Muscle layer of duodenum (tissue), 2 donors: ENCODE data around the gene SLC4A7.

Source experiments
- H3K27ac ChIP-seq: one replicate; pipeline ENCODE4 v1.7.0; 2013; ENCODE audit warnings: mild to moderate bottlenecking, low read length
- H3K27me3 ChIP-seq: one replicate; pipeline ENCODE4 v1.7.0; 2013; ENCODE audit warnings: low read depth, mild to moderate bottlenecking, control low read depth, low read length
- H3K36me3 ChIP-seq, 2 donors: one replicate each; pipeline ENCODE4 v1.7.0; 2013; ENCODE audit warnings: low read length in 2 of 2, control low read depth in 1 of 2, mild to moderate bottlenecking in 1 of 2; ENCODE audit not compliant: insufficient read depth in 2 of 2, control insufficient read depth in 1 of 2
- H3K4me1 ChIP-seq, 2 donors: one replicate each; pipeline ENCODE4 v1.7.0; 2013; ENCODE audit warnings: low read length in 2 of 2, mild to moderate bottlenecking in 2 of 2, control low read depth in 1 of 2, moderate library complexity in 1 of 2; ENCODE audit not compliant: insufficient read depth in 2 of 2, control insufficient read depth in 1 of 2
- H3K4me3 ChIP-seq, 2 donors: one replicate each; pipeline ENCODE4 v1.7.0; 2013; ENCODE audit warnings: low read length in 2 of 2, low read depth in 1 of 2, mild to moderate bottlenecking in 1 of 2
- H3K9me3 ChIP-seq, 2 donors: one replicate each; pipeline ENCODE4 v1.7.0; 2013; ENCODE audit warnings: low read length in 2 of 2, control low read depth in 1 of 2, mild to moderate bottlenecking in 1 of 2; ENCODE audit not compliant: control insufficient read depth in 1 of 2
- donor health status: healthy.

Gene SLC4A7

GRCh38 chr3:27380433-27381357, 103.5 kb downstream of the SLC4A7 start:
- Histone ChIP-seq H3K36me3 (peaks cover 24 to 29% of the 10 kb centered on the region in 2 donors), H3K9me3 (no peaks in the 10 kb centered on the region), H3K27me3 (no peaks in the 10 kb centered on the region), H3K4me1 (no peaks in the 10 kb centered on the region), H3K4me3 (no peak overlapping the region), H3K27ac (no peak overlapping the region)

GRCh38 chr3:27378331-27378730, 105.9 kb downstream of the SLC4A7 start:
- no peaks in the 10 kb centered on the region for H3K4me1 ChIP-seq
- H3K27ac ChIP-seq: no peak overlapping the region
- H3K27me3 ChIP-seq: no peaks in the 10 kb centered on the region
- H3K36me3 ChIP-seq: peaks cover 14 to 15% of the 10 kb centered on the region in 2 donors
- H3K9me3 ChIP-seq: no peaks in the 10 kb centered on the region
- no peak overlapping the region for H3K4me3 ChIP-seq

- peaks cover 0 to 11% of the 10 kb centered on the region in 2 donors for H3K36me3 ChIP-seq
- H3K9me3 ChIP-seq: no peaks in the 10 kb centered on the region
- H3K4me3 ChIP-seq: no peak overlapping the region
- no peak overlapping the region for H3K27ac ChIP-seq
- H3K4me1 ChIP-seq: no peaks in the 10 kb centered on the region
- no peaks in the 10 kb centered on the region for H3K27me3 ChIP-seq
Measured at GRCh38 chr3:27376109-27376772, 107.9 kb downstream of the SLC4A7 start.

DNA sequence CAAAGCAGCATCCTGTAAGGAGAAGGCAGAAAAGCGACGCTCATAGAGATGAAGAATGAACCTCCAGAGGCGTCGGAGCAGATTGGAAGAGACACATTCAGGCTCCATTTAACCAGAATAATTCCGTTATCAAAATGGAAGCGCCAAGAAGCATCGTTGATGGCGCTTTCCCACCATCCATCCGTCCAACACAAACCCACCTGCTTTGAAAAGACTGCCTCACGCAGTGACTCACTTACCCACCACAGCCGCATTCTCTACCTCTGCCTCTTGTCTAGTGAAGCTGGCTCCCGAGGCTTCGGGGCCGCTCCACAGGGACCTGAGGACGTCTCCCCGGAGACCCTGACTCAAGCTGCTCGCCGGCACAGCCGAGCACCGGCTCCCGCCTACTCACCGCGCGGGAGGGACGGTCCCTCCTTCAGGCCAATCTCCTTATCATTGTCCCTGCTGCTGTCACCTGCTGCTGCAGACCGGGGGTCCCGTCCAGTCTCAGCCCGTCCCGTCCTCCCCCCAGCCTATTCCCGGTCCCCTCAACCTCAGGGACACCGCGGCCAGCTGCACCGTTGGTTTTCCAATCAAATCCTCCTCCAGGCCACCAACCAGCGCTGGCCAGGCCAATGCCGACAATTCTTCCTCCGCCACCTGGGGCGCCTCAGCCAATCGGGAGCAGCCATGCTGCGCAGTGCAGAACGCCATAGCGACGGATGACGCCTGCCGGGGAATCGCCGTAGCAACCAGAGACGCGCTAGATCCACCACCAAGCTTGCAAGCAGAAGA, 115.2 kb downstream of the SLC4A7 start, which contains the start of gene NEK10:
TSS of gene NEK10 (minus strand) at position 553 of the 777 bp plus-strand sequence. CDS start 16,501 bp downstream, outside the sequence.
- H3K4me1 ChIP-seq: peaks cover 0 to 8% of the 10 kb centered on the region in 2 donors
- peaks cover 0 to 3% of the 10 kb centered on the region in 2 donors for H3K36me3 ChIP-seq
- H3K27ac ChIP-seq: no peak within 1 kb of the TSS

DNA sequence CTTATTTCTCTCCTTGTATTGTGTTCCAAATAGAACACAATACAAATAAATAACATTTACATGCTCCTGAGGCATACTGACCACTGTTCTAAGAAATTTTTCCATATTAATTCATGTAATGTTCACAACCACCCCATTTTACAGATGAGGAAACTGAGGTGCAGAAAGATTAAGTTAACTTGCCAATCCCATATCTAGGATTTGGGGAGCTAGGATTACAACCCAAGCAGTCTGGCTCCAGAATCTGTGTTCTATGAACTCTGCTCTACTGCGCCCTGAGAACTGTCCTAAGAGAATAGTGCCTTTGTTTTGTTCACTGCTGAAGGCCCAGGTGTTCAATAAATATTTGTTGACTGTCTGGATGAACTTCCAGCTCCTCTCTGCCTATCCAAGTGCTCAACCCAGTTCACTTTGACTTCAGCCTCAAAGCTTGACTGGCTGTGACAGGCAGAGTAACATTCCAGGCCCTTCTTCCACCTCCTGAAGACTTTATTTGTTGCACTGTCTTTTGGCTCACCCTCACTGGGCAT, 118.1 kb downstream of the SLC4A7 start:
- Histone ChIP-seq H3K27ac (no peak overlapping the region), H3K4me3 (no peak overlapping the region), H3K36me3 (no peaks in the 10 kb centered on the region), H3K27me3 (no peaks in the 10 kb centered on the region), H3K4me1 (peaks cover 0 to 8% of the 10 kb centered on the region in 2 donors), H3K9me3 (no peaks in the 10 kb centered on the region)

More for the DNA sequence above, 115.2 kb downstream of the SLC4A7 start, which contains the start of gene NEK10:
- Histone ChIP-seq H3K27me3 (no peaks in the 10 kb centered on the region), H3K4me3 (peak within 1 kb of the TSS; percentile 79 to 98), H3K9me3 (no peaks in the 10 kb centered on the region)

DNA sequence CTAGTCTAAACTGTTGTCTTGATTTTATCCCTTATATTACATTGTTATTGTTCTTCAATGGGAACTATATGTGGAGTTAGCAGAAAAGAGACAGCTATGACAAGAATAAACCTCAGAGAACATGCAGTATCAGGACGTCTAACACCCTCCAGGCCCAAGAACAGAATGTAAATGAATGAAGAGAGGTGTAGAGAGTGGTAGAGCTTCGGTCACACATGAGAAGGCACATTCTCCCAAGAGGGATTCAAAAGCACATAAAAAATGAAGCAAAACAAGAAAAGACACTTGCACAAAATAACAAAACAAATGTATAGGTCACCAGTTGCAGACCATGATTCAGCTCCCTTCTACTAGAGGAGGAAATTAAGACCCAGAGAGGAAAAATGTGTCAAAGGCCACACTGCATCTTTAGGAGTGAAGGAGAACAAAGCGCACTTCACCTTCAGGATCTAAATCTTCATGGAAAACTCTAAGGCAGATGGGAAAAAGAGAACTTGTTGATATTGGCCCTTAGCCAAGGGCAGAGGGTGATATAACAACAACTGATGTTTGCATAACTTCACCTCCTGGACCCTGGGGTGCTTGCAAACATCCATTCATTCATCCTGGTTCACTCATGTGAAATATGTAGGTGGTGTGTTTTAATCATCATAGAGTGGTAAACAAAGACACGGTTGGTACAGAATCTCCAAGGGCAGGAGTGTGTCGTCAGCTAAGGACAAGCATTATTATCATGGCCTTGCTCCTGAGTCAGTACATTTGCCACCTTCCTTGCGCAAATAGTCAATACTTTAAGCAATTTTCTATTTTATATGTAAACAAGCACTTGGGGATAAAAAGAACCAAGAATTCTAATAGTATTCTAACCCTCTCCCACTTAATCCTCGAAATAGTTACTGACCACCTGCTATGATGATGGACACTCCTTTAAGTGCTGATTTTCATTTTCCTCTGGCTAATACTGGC, 123.8 kb downstream of the SLC4A7 start:
- Histone ChIP-seq H3K9me3 (no peaks in the 10 kb centered on the region), H3K4me1 (peaks cover 0 to 19% of the 10 kb centered on the region in 2 donors), H3K27me3 (no peaks in the 10 kb centered on the region), H3K4me3 (no peak overlapping the region), H3K27ac (peak overlapping the region; percentile 18), H3K36me3 (no peaks in the 10 kb centered on the region)

DNA sequence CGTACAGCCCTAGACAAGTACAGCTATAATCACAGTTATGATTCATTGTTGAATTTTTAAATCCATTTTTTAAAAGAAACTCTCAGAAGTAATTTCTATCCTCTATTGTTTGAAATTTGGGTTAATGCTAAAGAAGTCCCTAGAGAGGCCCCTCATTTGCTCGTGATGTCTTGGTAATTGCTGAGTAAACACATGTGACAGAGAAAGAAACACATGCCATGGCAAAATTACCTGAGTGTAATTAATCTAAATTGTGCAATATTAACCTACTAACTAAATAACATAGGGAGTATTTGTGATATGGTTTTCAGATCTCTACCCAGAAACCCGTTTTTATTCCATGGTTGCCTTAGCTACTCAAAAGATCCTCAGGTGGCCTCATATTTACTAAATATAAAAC, 125.8 kb downstream of the SLC4A7 start:
- H3K27me3 ChIP-seq: no peaks in the 10 kb centered on the region
- H3K4me3 ChIP-seq: no peak overlapping the region
- no peak overlapping the region for H3K27ac ChIP-seq
- no peaks in the 10 kb centered on the region for H3K9me3 ChIP-seq
- peaks cover 0 to 19% of the 10 kb centered on the region in 2 donors for H3K4me1 ChIP-seq
- no peaks in the 10 kb centered on the region for H3K36me3 ChIP-seq

GRCh38 chr3:27357665-27358258, 126.4 kb downstream of the SLC4A7 start:
- no peak overlapping the region for H3K4me3 ChIP-seq
- no peaks in the 10 kb centered on the region for H3K9me3 ChIP-seq

DNA sequence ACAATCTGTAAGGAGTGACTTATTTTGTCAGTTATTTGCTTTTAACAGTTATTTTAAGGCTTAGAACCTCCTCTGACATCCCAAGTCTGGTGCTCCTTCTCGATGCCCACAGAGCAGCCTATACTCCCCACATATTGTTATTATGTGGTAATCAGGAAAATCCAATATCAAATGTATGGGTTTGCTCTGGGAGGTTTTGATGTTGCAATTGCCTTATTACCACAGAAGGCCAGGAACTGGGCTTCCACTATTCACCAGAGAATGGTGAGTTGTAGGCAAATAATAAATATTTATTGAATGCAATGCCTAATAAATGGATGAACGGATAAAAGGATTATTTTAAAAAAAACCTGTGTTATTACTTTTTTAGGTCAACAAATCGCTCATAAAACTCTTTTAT, 127.2 kb downstream of the SLC4A7 start:
- peaks cover 0 to 19% of the 10 kb centered on the region in 2 donors for H3K4me1 ChIP-seq
- no peaks in the 10 kb centered on the region for H3K9me3 ChIP-seq
- no peak overlapping the region for H3K27ac ChIP-seq
- H3K4me3 ChIP-seq: no peak overlapping the region
- no peaks in the 10 kb centered on the region for H3K27me3 ChIP-seq
- H3K36me3 ChIP-seq: no peaks in the 10 kb centered on the region

More at GRCh38 chr3:27357665-27358258, 126.4 kb downstream of the SLC4A7 start:
- no peaks in the 10 kb centered on the region for H3K36me3 ChIP-seq
- peaks cover 0 to 19% of the 10 kb centered on the region in 2 donors for H3K4me1 ChIP-seq
- no peak overlapping the region for H3K27ac ChIP-seq
- no peaks in the 10 kb centered on the region for H3K27me3 ChIP-seq
